K562 (cell line): ENCODE results near the gene PEAR1. TPM values are rescaled to one million over a fixed set of nuclear protein-coding genes. Genes with fewer than 3 reads are reported as not detected.

Experiments
- ARHGAP35 ChIP-seq: fragments of 450-650 bp; IDR thresholded peaks from 2 replicates; pipeline ENCODE4 v1.6.1; 2018; ENCODE audit not compliant: partially characterized antibody
- BACH1 ChIP-seq: fragments of 200-800 bp; sonication (Bioruptor generic); IDR thresholded peaks from 2 replicates; pipeline ENCODE4 v1.6.1; 2016; ENCODE audit warnings: missing genetic modification characterization, missing compliant biosample characterization
- BRF1 ChIP-seq: IDR thresholded peaks from 3 replicates; pipeline ENCODE4 v1.6.1; 2011; ENCODE audit warnings: borderline replicate concordance, mild to moderate bottlenecking; ENCODE audit not compliant: insufficient read length; ENCODE audit errors: extremely low read depth
- CBFA2T2 ChIP-seq: fragments of 450-650 bp; conservative IDR thresholded peaks from 2 replicates; pipeline ENCODE4 v1.6.1; 2017; ENCODE audit warnings: mild to moderate bottlenecking
- ETV1 ChIP-seq: fragments of 450-650 bp; conservative IDR thresholded peaks from 2 replicates; pipeline ENCODE4 v1.6.1; 2016; ENCODE audit warnings: missing genetic modification characterization, control low read depth, low read depth, missing compliant biosample characterization
- GTF2E2 ChIP-seq: fragments of 200-800 bp; sonication (Bioruptor generic); IDR thresholded peaks from 2 replicates; pipeline ENCODE4 v1.6.1; 2016; ENCODE audit warnings: missing genetic modification characterization, missing compliant biosample characterization
- HDAC6 ChIP-seq: IDR thresholded peaks from 2 replicates; pipeline ENCODE4 v1.6.1; 2012; ENCODE audit warnings: low read depth, mild to moderate bottlenecking, control low read depth, inconsistent platforms, low read length, moderate library complexity
- IRF2 ChIP-seq: sonication (generic); formaldehyde crosslinking; IDR thresholded peaks from 2 replicates; pipeline ENCODE4 v1.8.1; 2022; ENCODE audit warnings: mild to moderate bottlenecking, missing genetic modification reagents
- MAZ ChIP-seq, 2 experiments: fragments of 450-650 bp in 1 of 2; sonication (generic) in 1 of 2; formaldehyde crosslinking; IDR thresholded peaks in 1 of 2; conservative IDR thresholded peaks in 1 of 2; 2 replicates each; pipeline versions ENCODE4 v1.4.0 to v1.5.0; 2020; ENCODE audit warnings: mild to moderate bottlenecking in 1 of 2, missing genetic modification reagents in 1 of 2
- NEUROD1 ChIP-seq: fragments of 150-350 bp; IDR thresholded peaks from 2 replicates; pipeline ENCODE4 v1.6.1; 2014; ENCODE audit warnings: borderline replicate concordance, low read length, low read depth; ENCODE audit not compliant: partially characterized antibody
- NFIC ChIP-seq: fragments of 450-650 bp; IDR thresholded peaks from 2 replicates; pipeline ENCODE4 v1.6.1; 2017; ENCODE audit warnings: mild to moderate bottlenecking, inconsistent platforms
- NFXL1 ChIP-seq: fragments of 450-650 bp; formaldehyde crosslinking; IDR thresholded peaks from 2 replicates; pipeline ENCODE4 v1.4.0; 2021; ENCODE audit warnings: mild to moderate bottlenecking
- PHTF2 ChIP-seq: fragments of 250-450 bp; sonication (Bioruptor Pico); IDR thresholded peaks from 2 replicates; pipeline ENCODE4 v1.5.0; 2021; ENCODE audit warnings: mild to moderate bottlenecking
- PTRF ChIP-seq: fragments of 450-650 bp; IDR thresholded peaks from 2 replicates; pipeline ENCODE4 v1.6.1; 2016; ENCODE audit warnings: mild to moderate bottlenecking, missing genetic modification characterization, missing compliant biosample characterization
- PYGO2 ChIP-seq: fragments of 450-650 bp; IDR thresholded peaks from 2 replicates; pipeline ENCODE4 v1.6.1; 2016; ENCODE audit warnings: mild to moderate bottlenecking, missing genetic modification characterization, moderate library complexity, missing compliant biosample characterization
- SMC3 ChIP-seq: conservative IDR thresholded peaks from 2 replicates; pipeline ENCODE4 v1.6.1; 2011; ENCODE audit warnings: low read depth, low read length, improper control_type of control experiment; ENCODE audit not compliant: insufficient read depth
- TCF7L2 ChIP-seq: fragments of 150-350 bp; IDR thresholded peaks from 2 replicates; pipeline ENCODE4 v1.6.1; 2016; ENCODE audit warnings: low read depth, mild to moderate bottlenecking, low read length, moderate library complexity
- ZFP1 ChIP-seq: fragments of 450-650 bp; formaldehyde crosslinking; IDR thresholded peaks from 2 replicates; pipeline ENCODE4 v1.4.0; 2020; ENCODE audit warnings: mild to moderate bottlenecking, mixed read lengths
- ZNF561 ChIP-seq: fragments of 450-650 bp; formaldehyde crosslinking; conservative IDR thresholded peaks from 2 replicates; pipeline ENCODE4 v1.4.0; 2020; ENCODE audit warnings: mild to moderate bottlenecking, moderate library complexity
- polyA plus RNA-seq, 8 experiments: library from polyadenylated mRNA; depleted of rRNA in 4 of 8; stranded (reverse) in 5 of 8; unstranded in 3 of 8; fragments of >200 nt; fragmentation: Nextera tagmentation in 2 of 8; fragmentation: Illumina TruSeq in 1 of 8; extraction: Ambion mirVana in 2 of 8; extraction: Trizol in 1 of 8; gene quantifications; 2 replicates each; pipeline versions ENCODE4 v1.2.1 to v1.2.3, GENCODE V29; 2011 to 2014; ENCODE audit warnings: inconsistent platforms in 1 of 8, missing spikeins in 1 of 8
- total RNA-seq, 7 experiments: library from RNA; depleted of rRNA in 6 of 7; stranded (reverse); fragments of >200 nt in 6 of 7; fragmentation: Illumina TruSeq in 2 of 7; extraction: Trizol in 2 of 7; gene quantifications; 2 replicates each; pipeline versions ENCODE4 v1.2.1 to v1.2.3, GENCODE V29; 2011 to 2021; ENCODE audit warnings: low replicate concordance in 1 of 7
- TF ChIP-seq, protein P1 (sequence below): fragments of 250-450 bp; sonication (Bioruptor Pico); IDR thresholded peaks from 2 replicates; pipeline ENCODE4 v1.6.1; 2021; ENCODE audit warnings: mild to moderate bottlenecking
- TF ChIP-seq, protein P2 (sequence below): sonication (generic); formaldehyde crosslinking; IDR thresholded peaks from 2 replicates; pipeline ENCODE4 v1.8.1; 2023; ENCODE audit warnings: mild to moderate bottlenecking, missing genetic modification reagents
- TF ChIP-seq, protein P3 (sequence below): fragments of 450-650 bp; IDR thresholded peaks from 2 replicates; pipeline ENCODE4 v1.6.1; 2017; ENCODE audit warnings: mild to moderate bottlenecking, moderate library complexity
- TF ChIP-seq, protein P4 (sequence below): IDR thresholded peaks from 2 replicates; pipeline ENCODE4 v1.6.1; 2011; ENCODE audit warnings: borderline replicate concordance, low read depth, mild to moderate bottlenecking, moderate library complexity, low read length; ENCODE audit not compliant: insufficient read depth, poor library complexity, severe bottlenecking

PEAR1 gene
- total and polyA plus RNA-seq, 9 of the 15 experiments (the other 6 are each of a cell fraction or from before 2014, with no cell fraction given): 0.87 to 13.9 (median 6.1) TPM

DNA sequence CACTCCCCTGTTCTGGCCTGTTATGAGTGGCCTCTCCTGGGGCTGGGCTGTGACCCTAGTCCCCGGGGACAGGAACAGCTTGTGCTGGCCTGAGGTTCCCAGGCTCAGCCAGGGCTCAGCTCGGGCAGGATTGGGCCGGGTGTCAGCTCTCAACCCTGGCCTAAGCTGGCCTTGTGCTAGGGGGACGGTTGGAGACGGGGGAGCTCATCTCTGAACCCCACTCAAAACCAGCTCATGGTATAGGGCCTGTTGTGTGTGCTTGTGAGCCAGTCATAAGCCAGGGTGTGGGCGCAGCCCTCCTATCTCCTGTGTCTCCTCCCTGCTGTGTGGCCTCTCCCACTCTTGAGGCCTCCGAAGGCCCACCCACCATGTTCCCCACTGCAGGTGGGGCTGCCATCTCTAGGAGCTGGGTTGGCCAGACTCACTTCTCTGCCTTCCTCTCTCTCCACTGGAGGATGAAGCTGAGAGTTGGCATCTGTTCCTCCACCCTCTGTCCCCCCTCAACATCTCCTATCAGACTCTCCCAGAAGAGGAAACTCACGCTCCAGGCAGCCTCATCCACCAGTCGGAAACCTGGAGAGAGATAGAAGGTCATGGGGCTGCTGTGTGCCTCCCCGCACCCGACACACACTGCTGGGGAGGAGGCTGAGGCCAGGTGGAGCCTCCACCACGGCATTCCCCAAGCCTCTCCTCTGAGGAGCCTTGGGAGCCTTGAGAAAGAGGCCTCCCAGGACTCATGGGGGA lies 1.4 kb downstream of the PEAR1 start (continued):
- TF ChIP-seq BACH1 (tag) (no peak), CBFA2T2 (peak; percentile 88), IRF2 (CRISPR knock-in tag) (no peak), ZNF561 (CRISPR knock-in tag) (no peak), NFXL1 (CRISPR knock-in tag) (no peak), NEUROD1 (no peak), ZFP1 (CRISPR knock-in tag) (no peak), ARHGAP35 (no peak), HDAC6 (no peak), SMC3 (no peak), ETV1 (tag) (no peak), MAZ (CRISPR knock-in tag; conservative IDR thresholded peaks at IDR 0.05 in 1 of 2, IDR thresholded peaks at IDR 0.05 in 1 of 2) (peak in 1 of 2 experiments; percentile 66; a peak in 2 of 4 replicates), BRF1 (no peak), NFIC (peak; percentile 72), TCF7L2 (no peak), GTF2E2 (tag) (no peak; the same call in 1 of the 2 replicates), PYGO2 (no peak), PTRF (tag) (no peak), PHTF2 (CRISPR knock-in tag) (no peak)
- TF ChIP-seq, protein P1, sequence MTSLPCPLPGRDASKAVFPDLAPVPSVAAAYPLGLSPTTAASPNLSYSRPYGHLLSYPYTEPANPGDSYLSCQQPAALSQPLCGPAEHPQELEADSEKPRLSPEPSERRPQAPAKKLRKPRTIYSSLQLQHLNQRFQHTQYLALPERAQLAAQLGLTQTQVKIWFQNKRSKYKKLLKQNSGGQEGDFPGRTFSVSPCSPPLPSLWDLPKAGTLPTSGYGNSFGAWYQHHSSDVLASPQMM (CRISPR knock-in tag): no peak
- TF ChIP-seq, protein P2, sequence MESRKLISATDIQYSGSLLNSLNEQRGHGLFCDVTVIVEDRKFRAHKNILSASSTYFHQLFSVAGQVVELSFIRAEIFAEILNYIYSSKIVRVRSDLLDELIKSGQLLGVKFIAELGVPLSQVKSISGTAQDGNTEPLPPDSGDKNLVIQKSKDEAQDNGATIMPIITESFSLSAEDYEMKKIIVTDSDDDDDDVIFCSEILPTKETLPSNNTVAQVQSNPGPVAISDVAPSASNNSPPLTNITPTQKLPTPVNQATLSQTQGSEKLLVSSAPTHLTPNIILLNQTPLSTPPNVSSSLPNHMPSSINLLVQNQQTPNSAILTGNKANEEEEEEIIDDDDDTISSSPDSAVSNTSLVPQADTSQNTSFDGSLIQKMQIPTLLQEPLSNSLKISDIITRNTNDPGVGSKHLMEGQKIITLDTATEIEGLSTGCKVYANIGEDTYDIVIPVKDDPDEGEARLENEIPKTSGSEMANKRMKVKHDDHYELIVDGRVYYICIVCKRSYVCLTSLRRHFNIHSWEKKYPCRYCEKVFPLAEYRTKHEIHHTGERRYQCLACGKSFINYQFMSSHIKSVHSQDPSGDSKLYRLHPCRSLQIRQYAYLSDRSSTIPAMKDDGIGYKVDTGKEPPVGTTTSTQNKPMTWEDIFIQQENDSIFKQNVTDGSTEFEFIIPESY (CRISPR knock-in tag): no peak
- TF ChIP-seq, protein P3, sequence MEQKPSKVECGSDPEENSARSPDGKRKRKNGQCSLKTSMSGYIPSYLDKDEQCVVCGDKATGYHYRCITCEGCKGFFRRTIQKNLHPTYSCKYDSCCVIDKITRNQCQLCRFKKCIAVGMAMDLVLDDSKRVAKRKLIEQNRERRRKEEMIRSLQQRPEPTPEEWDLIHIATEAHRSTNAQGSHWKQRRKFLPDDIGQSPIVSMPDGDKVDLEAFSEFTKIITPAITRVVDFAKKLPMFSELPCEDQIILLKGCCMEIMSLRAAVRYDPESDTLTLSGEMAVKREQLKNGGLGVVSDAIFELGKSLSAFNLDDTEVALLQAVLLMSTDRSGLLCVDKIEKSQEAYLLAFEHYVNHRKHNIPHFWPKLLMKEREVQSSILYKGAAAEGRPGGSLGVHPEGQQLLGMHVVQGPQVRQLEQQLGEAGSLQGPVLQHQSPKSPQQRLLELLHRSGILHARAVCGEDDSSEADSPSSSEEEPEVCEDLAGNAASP: no peak
- TF ChIP-seq, protein P4, sequence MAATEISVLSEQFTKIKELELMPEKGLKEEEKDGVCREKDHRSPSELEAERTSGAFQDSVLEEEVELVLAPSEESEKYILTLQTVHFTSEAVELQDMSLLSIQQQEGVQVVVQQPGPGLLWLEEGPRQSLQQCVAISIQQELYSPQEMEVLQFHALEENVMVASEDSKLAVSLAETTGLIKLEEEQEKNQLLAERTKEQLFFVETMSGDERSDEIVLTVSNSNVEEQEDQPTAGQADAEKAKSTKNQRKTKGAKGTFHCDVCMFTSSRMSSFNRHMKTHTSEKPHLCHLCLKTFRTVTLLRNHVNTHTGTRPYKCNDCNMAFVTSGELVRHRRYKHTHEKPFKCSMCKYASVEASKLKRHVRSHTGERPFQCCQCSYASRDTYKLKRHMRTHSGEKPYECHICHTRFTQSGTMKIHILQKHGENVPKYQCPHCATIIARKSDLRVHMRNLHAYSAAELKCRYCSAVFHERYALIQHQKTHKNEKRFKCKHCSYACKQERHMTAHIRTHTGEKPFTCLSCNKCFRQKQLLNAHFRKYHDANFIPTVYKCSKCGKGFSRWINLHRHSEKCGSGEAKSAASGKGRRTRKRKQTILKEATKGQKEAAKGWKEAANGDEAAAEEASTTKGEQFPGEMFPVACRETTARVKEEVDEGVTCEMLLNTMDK: no peak
